Neuronal stem cell (in vitro differentiated cells): Measurements from ENCODE around the gene CHRDL2.

Experiments
- DNase-seq: peaks from one replicate; pipeline ENCODE4 v3.0.0-alpha.2; 2013; ENCODE audit warnings: low spot score
- H2AFZ ChIP-seq: one replicate; pipeline ENCODE4 v1.6.1; 2013; ENCODE audit warnings: mild to moderate bottlenecking, low read length, inconsistent platforms
- H2AK5ac ChIP-seq: 2 replicates; pipeline ENCODE4 v1.6.1; 2013; ENCODE audit warnings: low read depth, mild to moderate bottlenecking, inconsistent platforms, low read length, moderate library complexity, mixed read lengths
- H2BK120ac ChIP-seq: 2 replicates; pipeline ENCODE4 v1.6.1; 2013; ENCODE audit warnings: low read depth, mild to moderate bottlenecking, inconsistent platforms, low read length, moderate library complexity, mixed read lengths
- H2BK12ac ChIP-seq: one replicate; pipeline ENCODE4 v1.6.1; 2013; ENCODE audit warnings: low read length, inconsistent platforms
- H2BK15ac ChIP-seq: 2 replicates; pipeline ENCODE4 v1.6.1; 2013; ENCODE audit warnings: mild to moderate bottlenecking, low read length, inconsistent platforms, mixed read lengths
- H2BK5ac ChIP-seq: one replicate; pipeline ENCODE4 v1.6.1; 2013; ENCODE audit warnings: inconsistent platforms, mild to moderate bottlenecking, low read length, moderate library complexity
- H3K14ac ChIP-seq: one replicate; pipeline ENCODE4 v1.6.1; 2013; ENCODE audit warnings: low read length, inconsistent platforms
- H3K18ac ChIP-seq: 2 replicates; pipeline ENCODE4 v1.6.1; 2013; ENCODE audit warnings: low read length, inconsistent platforms
- H3K23ac ChIP-seq: 2 replicates; pipeline ENCODE4 v1.6.1; 2013; ENCODE audit warnings: low read depth, mild to moderate bottlenecking, mixed read lengths, low read length, inconsistent platforms; ENCODE audit not compliant: poor library complexity
- H3K27ac ChIP-seq: replicated peaks from 3 replicates; pipeline ENCODE4 v1.5.1; 2013; ENCODE audit warnings: low read length, inconsistent platforms
- H3K27me3 ChIP-seq, 3 experiments: 2 replicates each; pipeline ENCODE4 v1.6.1; 2013; ENCODE audit warnings: low read length in 3 of 3, mild to moderate bottlenecking in 2 of 3, inconsistent platforms in 1 of 3, low read depth in 1 of 3, mixed read lengths in 1 of 3, moderate library complexity in 1 of 3; ENCODE audit not compliant: control insufficient read depth in 3 of 3, insufficient read depth in 3 of 3
- H3K36me3 ChIP-seq, 2 donors: replicated peaks in 1 of 2; 2 replicates each; pipeline ENCODE4 v1.6.1; 2013; ENCODE audit warnings: low read length in 2 of 2; ENCODE audit not compliant: control insufficient read depth in 2 of 2, insufficient read depth in 2 of 2
- H3K4ac ChIP-seq: 2 replicates; pipeline ENCODE4 v1.6.1; 2013; ENCODE audit warnings: inconsistent platforms, mild to moderate bottlenecking, low read length, moderate library complexity
- H3K4me1 ChIP-seq, 2 donors: 1 replicate in 1 of 2; 2 replicates in 1 of 2; pipeline ENCODE4 v1.6.1; 2013; ENCODE audit warnings: low read length in 2 of 2, low read depth in 1 of 2; ENCODE audit not compliant: control insufficient read depth in 2 of 2, insufficient read depth in 1 of 2
- H3K4me2 ChIP-seq: one replicate; pipeline ENCODE4 v1.6.1; 2013; ENCODE audit warnings: mild to moderate bottlenecking, low read length, inconsistent platforms; ENCODE audit not compliant: insufficient read depth, poor library complexity, severe bottlenecking
- H3K4me3 ChIP-seq, 2 donors: 2 replicates each; pipeline ENCODE4 v1.5.1; 2013; ENCODE audit warnings: low read length in 2 of 2, mild to moderate bottlenecking in 2 of 2, inconsistent platforms in 1 of 2, moderate library complexity in 1 of 2
- H3K79me1 ChIP-seq: one replicate; pipeline ENCODE4 v1.6.1; 2013; ENCODE audit warnings: low read depth, mild to moderate bottlenecking, inconsistent platforms, low read length, moderate library complexity
- H3K9ac ChIP-seq: one replicate; pipeline ENCODE4 v1.6.1; 2013; ENCODE audit warnings: mild to moderate bottlenecking, low read depth, low read length, inconsistent platforms; ENCODE audit not compliant: poor library complexity
- H3K9me3 ChIP-seq, 2 donors: replicated peaks in 1 of 2; 2 replicates each; pipeline versions ENCODE3 to v1.6.1; 2013; ENCODE audit warnings: low read length in 2 of 2, mild to moderate bottlenecking in 2 of 2, inconsistent platforms in 1 of 2, low read depth in 1 of 2, mixed read lengths in 1 of 2, moderate library complexity in 1 of 2; ENCODE audit not compliant: control insufficient read depth in 2 of 2, insufficient read depth in 1 of 2
- H4K8ac ChIP-seq: one replicate; pipeline ENCODE4 v1.6.1; 2013; ENCODE audit warnings: low read depth, mild to moderate bottlenecking, inconsistent platforms, low read length, moderate library complexity
- H4K91ac ChIP-seq: one replicate; pipeline ENCODE4 v1.6.1; 2013; ENCODE audit warnings: low read length, low read depth, mild to moderate bottlenecking, inconsistent platforms; ENCODE audit not compliant: poor library complexity
- WGBS, 2 donors: extraction: QIAGEN DNeasy Blood & Tissue Kit; methylation state at CpG; one replicate each; pipeline ENCODE4 v1.1.7; 2013; ENCODE audit warnings: missing lambda C conversion rate in 2 of 2, mixed read lengths in 1 of 2; ENCODE audit not compliant: insufficient read length in 2 of 2, insufficient replicate concordance in 1 of 2; ENCODE audit errors: extremely low coverage in 2 of 2; 5-methylcytosine and 5-hydroxymethylcytosine counted together

Gene CHRDL2

GRCh38 chr11:74701351-74701750 is 29.9 kb downstream of the CHRDL2 start:
- peaks cover 0 to 5% (median 0%) of the 10 kb centered on the region in 3 experiments for H3K27me3 ChIP-seq
- H4K8ac ChIP-seq: no peak overlapping the region
- H2AFZ ChIP-seq: no peak overlapping the region
- H3K4me3 ChIP-seq: no peak overlapping the region
- H2BK5ac ChIP-seq: no peak overlapping the region
- peak overlapping the region; percentile 44 for H3K18ac ChIP-seq
- H3K14ac ChIP-seq: no peak overlapping the region
- no CpG with 5 or more reads among the region's 8 CpGs for WGBS, 2 donors
- no peaks in the 10 kb centered on the region for H3K79me1 ChIP-seq
- H3K9me3 ChIP-seq: no peaks in the 10 kb centered on the region
- DNase-seq: no peak
- no peak overlapping the region for H2BK15ac ChIP-seq
- no peak overlapping the region for H3K4ac ChIP-seq
- H3K4me2 ChIP-seq: no peak overlapping the region
- peaks cover 0 to 2% of the 10 kb centered on the region in 2 donors for H3K4me1 ChIP-seq
- no peak overlapping the region for H4K91ac ChIP-seq
- H2AK5ac ChIP-seq: no peak overlapping the region
- no peak overlapping the region for H3K27ac ChIP-seq
- no peak overlapping the region for H3K23ac ChIP-seq
- H2BK120ac ChIP-seq: no peak overlapping the region
- H3K9ac ChIP-seq: no peak overlapping the region
- no peaks in the 10 kb centered on the region for H3K36me3 ChIP-seq
- H2BK12ac ChIP-seq: no peak overlapping the region

GRCh38 chr11:74699615-74700396 is 31.4 kb downstream of the CHRDL2 start:
- no peak overlapping the region for H4K8ac ChIP-seq
- H3K9me3 ChIP-seq: no peaks in the 10 kb centered on the region
- H2BK5ac ChIP-seq: no peak overlapping the region
- H3K4ac ChIP-seq: no peak overlapping the region
- H3K4me3 ChIP-seq: no peak overlapping the region
- H3K14ac ChIP-seq: no peak overlapping the region
- no peak overlapping the region for H2AFZ ChIP-seq
- peak overlapping the region; percentile 77 for H2AK5ac ChIP-seq
- no peaks in the 10 kb centered on the region for H3K36me3 ChIP-seq
- no peak overlapping the region for H2BK12ac ChIP-seq
- peaks cover 0 to under 1% (median 0%) of the 10 kb centered on the region in 3 experiments for H3K27me3 ChIP-seq
- H3K23ac ChIP-seq: no peak overlapping the region
- H3K4me1 ChIP-seq: peaks cover 0 to 8% of the 10 kb centered on the region in 2 donors
- no peaks in the 10 kb centered on the region for H3K79me1 ChIP-seq
- peak overlapping the region; percentile 72 for H3K9ac ChIP-seq
- H2BK15ac ChIP-seq: no peak overlapping the region
- WGBS, 2 donors: no CpG with 5 or more reads among the region's 9 CpGs
- peak overlapping the region; percentile 67 for H3K18ac ChIP-seq
- H3K27ac ChIP-seq: no peak overlapping the region
- no peak for DNase-seq
- no peak overlapping the region for H3K4me2 ChIP-seq
- H4K91ac ChIP-seq: no peak overlapping the region
- no peak overlapping the region for H2BK120ac ChIP-seq

GRCh38 chr11:74697722-74698121 is 33.5 kb downstream of the CHRDL2 start:
- Histone ChIP-seq H3K4me2 (no peak overlapping the region), H2AFZ (no peak overlapping the region), H2BK5ac (no peak overlapping the region), H3K4me3 (no peak overlapping the region), H3K9me3 (no peaks in the 10 kb centered on the region), H3K4ac (no peak overlapping the region), H2BK12ac (no peak overlapping the region), H3K14ac (no peak overlapping the region), H3K27me3 (no peaks in the 10 kb centered on the region), H3K4me1 (peaks cover 0 to 8% of the 10 kb centered on the region in 2 donors), H2BK120ac (no peak overlapping the region), H4K8ac (no peak overlapping the region), H3K9ac (no peak overlapping the region), H2AK5ac (no peak overlapping the region), H3K23ac (no peak overlapping the region), H2BK15ac (no peak overlapping the region), H3K36me3 (no peaks in the 10 kb centered on the region), H3K27ac (no peak overlapping the region), H4K91ac (no peak overlapping the region), H3K79me1 (no peaks in the 10 kb centered on the region), H3K18ac (peak overlapping the region; percentile 40)
- no peak for DNase-seq
- no CpG with 5 or more reads among the region's 4 CpGs for WGBS, 2 donors

GRCh38 chr11:74696939-74697675 is 34.1 kb downstream of the CHRDL2 start:
- Histone ChIP-seq H2BK12ac (no peak overlapping the region), H3K23ac (no peak overlapping the region), H3K27ac (no peak overlapping the region), H2BK15ac (no peak overlapping the region), H3K18ac (peak overlapping the region; percentile 40), H2BK5ac (no peak overlapping the region), H2AK5ac (no peak overlapping the region), H3K4me1 (peaks cover 0 to 8% of the 10 kb centered on the region in 2 donors), H3K9me3 (no peaks in the 10 kb centered on the region), H2BK120ac (no peak overlapping the region), H3K36me3 (no peaks in the 10 kb centered on the region), H3K14ac (no peak overlapping the region), H3K27me3 (no peaks in the 10 kb centered on the region), H4K8ac (no peak overlapping the region), H2AFZ (no peak overlapping the region), H3K79me1 (no peaks in the 10 kb centered on the region), H3K4me2 (no peak overlapping the region), H3K4ac (no peak overlapping the region), H4K91ac (no peak overlapping the region), H3K4me3 (no peak overlapping the region), H3K9ac (no peak overlapping the region)
- DNase-seq: no peak
- no CpG with 5 or more reads among the region's 16 CpGs for WGBS, 2 donors
